ENCODE results near the gene NRIP1.

The NRIP1 gene

DNA sequence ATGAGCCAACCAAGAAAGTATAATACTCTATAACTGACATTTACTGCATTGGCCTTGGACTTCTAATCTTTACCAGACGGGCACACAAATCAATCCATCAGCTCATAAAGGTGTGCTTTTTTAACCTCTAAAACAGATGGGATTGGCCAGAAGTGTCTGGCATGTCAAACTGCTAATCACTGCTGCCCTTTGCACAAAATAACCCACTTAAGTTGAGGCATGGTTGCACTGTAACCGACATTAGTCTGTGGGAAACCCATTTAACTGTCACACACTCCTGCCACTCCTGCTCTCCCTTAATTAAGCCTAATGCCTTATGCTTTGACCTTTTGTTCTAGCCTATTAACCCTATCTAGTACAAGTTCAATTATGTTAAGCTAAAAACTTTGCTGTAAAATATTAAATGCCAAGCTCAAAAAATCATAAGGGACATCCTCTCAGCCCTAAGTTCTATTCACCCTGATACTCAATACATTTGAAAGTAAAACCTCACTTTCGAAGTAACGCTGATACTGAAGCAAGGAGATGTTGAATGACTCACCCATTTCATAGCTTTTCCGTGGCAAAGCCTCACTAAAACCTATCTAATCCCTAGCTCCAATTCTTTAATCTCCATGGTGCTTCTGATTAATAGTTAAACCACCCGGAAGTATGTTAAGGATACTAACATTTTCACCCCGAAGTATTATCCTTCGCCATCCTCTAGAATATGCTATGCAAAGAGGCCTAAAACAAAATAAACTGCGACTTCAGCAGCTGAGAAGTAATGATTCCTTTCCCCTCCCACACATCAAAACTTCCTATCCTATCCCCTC is 12.9 kb downstream of the NRIP1 start:
- TF ChIP-seq, protein P1, sequence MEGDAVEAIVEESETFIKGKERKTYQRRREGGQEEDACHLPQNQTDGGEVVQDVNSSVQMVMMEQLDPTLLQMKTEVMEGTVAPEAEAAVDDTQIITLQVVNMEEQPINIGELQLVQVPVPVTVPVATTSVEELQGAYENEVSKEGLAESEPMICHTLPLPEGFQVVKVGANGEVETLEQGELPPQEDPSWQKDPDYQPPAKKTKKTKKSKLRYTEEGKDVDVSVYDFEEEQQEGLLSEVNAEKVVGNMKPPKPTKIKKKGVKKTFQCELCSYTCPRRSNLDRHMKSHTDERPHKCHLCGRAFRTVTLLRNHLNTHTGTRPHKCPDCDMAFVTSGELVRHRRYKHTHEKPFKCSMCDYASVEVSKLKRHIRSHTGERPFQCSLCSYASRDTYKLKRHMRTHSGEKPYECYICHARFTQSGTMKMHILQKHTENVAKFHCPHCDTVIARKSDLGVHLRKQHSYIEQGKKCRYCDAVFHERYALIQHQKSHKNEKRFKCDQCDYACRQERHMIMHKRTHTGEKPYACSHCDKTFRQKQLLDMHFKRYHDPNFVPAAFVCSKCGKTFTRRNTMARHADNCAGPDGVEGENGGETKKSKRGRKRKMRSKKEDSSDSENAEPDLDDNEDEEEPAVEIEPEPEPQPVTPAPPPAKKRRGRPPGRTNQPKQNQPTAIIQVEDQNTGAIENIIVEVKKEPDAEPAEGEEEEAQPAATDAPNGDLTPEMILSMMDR (IDR thresholded peaks at IDR 0.05), result no peak
- no peak for DNase-seq
- no peak overlapping the region for H3K4me3 ChIP-seq
- H3K9me3 ChIP-seq, result no peaks in the 10 kb centered on the region
- no peak overlapping the region for H3K27ac ChIP-seq
- H3K36me3 ChIP-seq, result no peaks in the 10 kb centered on the region
- intact Hi-C loops (cut with DNase I; ENCODE audit: low total_unique reads), result loop anchor here (10.0 kb wide), 1 partner anchor 433 kb away; no protein-coding TSS in a partner anchor
- H3K4me1 ChIP-seq, result peaks cover 0 to 78% (median 8%) of the 10 kb centered on the region in 4 donors
- no peaks in the 10 kb centered on the region for H3K27me3 ChIP-seq

DNA sequence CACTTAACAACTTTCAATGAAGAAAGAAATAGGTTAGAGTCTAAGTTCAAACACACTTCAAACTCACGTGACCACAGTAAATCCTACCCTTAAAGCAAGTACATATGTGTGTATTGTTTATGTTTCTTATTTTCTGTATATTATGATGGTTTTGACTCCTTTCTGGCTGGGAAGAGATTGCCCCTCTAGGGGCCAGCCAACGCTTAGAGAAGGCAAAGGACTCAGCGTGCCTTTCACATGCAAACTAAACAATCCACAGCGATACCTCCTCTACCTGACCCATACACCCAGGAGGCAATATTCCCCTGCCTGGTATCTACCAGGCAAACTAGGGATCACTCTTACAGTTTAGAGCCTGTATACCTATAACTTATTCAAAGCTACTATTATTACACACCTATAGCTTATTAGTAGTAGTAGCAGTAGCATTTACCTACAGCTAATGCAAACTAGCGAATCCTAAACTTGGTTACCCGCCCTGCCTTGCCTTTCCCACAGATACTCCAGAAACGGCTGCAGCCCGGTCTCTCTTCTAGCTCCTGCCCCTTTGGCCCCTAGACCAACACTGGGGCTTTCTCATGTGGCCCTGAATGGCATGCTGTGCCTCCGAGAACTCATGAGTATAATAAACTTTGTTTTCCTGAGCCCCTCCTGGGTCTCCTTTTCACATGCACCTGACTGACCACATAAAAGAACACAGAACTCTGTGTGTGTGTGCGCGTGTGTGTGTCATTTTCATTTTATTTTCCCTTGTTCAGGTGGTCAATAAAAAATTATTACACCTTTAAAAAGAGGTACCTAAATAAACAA is 14.0 kb downstream of the NRIP1 start:
- TF ChIP-seq, protein P1 (IDR thresholded peaks at IDR 0.05), result no peak
- Histone ChIP-seq H3K4me1 (peaks cover 0 to 70% (median 7%) of the 10 kb centered on the region in 4 donors), H3K9me3 (no peaks in the 10 kb centered on the region), H3K36me3 (no peaks in the 10 kb centered on the region), H3K27ac (no peak overlapping the region), H3K27me3 (no peaks in the 10 kb centered on the region), H3K4me3 (no peak overlapping the region)
- intact Hi-C loops (cut with DNase I; ENCODE audit: low total_unique reads), result loop anchor here (10.0 kb wide), 1 partner anchor 434 kb away; no protein-coding TSS in a partner anchor
- no peak for DNase-seq

- peaks cover 0 to 10% (median 0%) of the 10 kb centered on the region in 3 donors for H3K36me3 ChIP-seq
- H3K4me3 ChIP-seq, result no peak overlapping the region
- H3K27me3 ChIP-seq, result no peaks in the 10 kb centered on the region
- H3K27ac ChIP-seq, result no peak overlapping the region
- TF ChIP-seq, protein P1 (IDR thresholded peaks at IDR 0.05), result no peak
- H3K4me1 ChIP-seq, result peaks cover 0 to 16% (median 0%) of the 10 kb centered on the region in 4 donors
- intact Hi-C loops (cut with DNase I; ENCODE audit: low total_unique reads), result no loop called here
- no peaks in the 10 kb centered on the region for H3K9me3 ChIP-seq
- DNase-seq, result no peak
Measured at GRCh38 chr21:15045017-15045416, 19.8 kb downstream of the NRIP1 start.

DNA sequence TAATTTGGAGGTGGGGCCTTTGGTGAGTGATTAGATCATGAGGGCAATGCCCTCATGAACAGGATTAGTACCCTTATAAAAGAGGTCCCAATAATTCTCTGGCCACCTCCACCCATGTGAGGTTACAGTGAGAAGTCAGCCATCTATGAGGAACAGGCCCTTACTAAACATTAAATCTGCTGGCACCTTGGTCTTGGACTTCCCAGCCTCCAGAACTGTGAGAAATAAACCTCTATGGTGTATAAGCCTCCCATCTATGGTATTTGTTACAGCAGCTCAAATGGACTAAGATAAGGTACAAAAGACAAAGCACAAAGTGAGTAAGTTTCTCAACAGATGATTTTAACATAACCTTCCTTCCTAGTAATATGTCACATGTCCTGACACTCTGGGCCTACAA is 22.3 kb downstream of the NRIP1 start:
- Histone ChIP-seq H3K27ac (no peak overlapping the region), H3K4me3 (no peak overlapping the region), H3K36me3 (peaks cover 0 to 10% (median 0%) of the 10 kb centered on the region in 3 donors), H3K9me3 (no peaks in the 10 kb centered on the region), H3K27me3 (no peaks in the 10 kb centered on the region), H3K4me1 (no peaks in the 10 kb centered on the region)
- DNase-seq, result no peak
- intact Hi-C loops (cut with DNase I; ENCODE audit: low total_unique reads), result no loop called here
- TF ChIP-seq, protein P1 (IDR thresholded peaks at IDR 0.05), result no peak

DNA sequence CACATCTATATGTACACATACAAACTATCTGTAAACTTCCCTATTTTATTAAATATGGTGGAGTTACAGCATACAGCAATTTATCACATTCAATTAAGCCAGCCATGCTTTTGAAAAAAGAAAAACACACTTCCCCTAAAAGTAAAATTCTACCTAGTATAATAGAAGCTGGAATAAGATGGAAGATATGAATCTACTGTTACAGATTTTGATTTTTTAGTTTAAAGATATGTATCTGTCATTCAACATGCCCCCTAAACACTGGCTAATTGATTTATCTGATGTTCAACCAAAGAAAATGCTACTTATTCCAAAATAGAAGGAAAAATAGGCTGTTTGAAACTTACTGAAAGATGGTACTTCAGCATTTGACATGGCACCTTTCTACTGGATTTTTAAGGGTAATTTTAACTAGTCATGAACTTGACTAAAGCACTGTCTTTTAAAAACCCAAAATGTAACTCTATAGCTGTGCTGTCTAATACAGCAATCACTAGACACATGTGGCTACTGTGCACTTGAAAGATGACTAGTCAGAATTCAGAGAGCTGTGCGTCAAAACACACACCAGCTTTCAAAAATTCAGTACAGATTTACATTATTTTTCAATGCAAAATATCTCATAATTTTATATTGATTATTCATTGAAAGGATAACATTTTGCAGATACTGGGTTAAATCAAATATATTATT is 25.0 kb downstream of the NRIP1 start:
- Histone ChIP-seq H3K27ac (no peak overlapping the region), H3K9me3 (no peaks in the 10 kb centered on the region), H3K4me3 (no peak overlapping the region), H3K27me3 (no peaks in the 10 kb centered on the region), H3K4me1 (no peaks in the 10 kb centered on the region), H3K36me3 (peaks cover 0 to 10% (median 0%) of the 10 kb centered on the region in 3 donors)
- no peak for DNase-seq
- intact Hi-C loops (cut with DNase I; ENCODE audit: low total_unique reads), result no loop called here
- TF ChIP-seq, protein P1 (IDR thresholded peaks at IDR 0.05), result no peak
